ENCODE measurements around the gene SLC2A3.

- TF ChIP-seq CTCF (IDR thresholded peaks at IDR 0.05; ENCODE audit: low read depth, low read length, missing input control) = no peak
- no peak for TF ChIP-seq SP1 (IDR thresholded peaks at IDR 0.05)
- no peak for TF ChIP-seq YY1 (IDR thresholded peaks at IDR 0.05)
- no peak for TF ChIP-seq MAX (IDR thresholded peaks at IDR 0.05)
- no peak for TF ChIP-seq ZBTB33 (IDR thresholded peaks at IDR 0.05)
- no peak for TF ChIP-seq TAF1 (conservative IDR thresholded peaks at IDR 0.05)
- TF ChIP-seq FOXA1 (IDR thresholded peaks at IDR 0.05) = no peak
- TF ChIP-seq NR2F2 (IDR thresholded peaks at IDR 0.05) = no peak
- no peak for TF ChIP-seq GABPA (IDR thresholded peaks at IDR 0.05 in 1 of 2, conservative IDR thresholded peaks at IDR 0.05 in 1 of 2)
- TF ChIP-seq REST (IDR thresholded peaks at IDR 0.05) = no peak
- no peak for TF ChIP-seq HNF4A (conservative IDR thresholded peaks at IDR 0.05)
- no peak for TF ChIP-seq EGR1 (IDR thresholded peaks at IDR 0.05; ENCODE audit: low read depth in 2 of 2)
- no peak for TF ChIP-seq RAD21 (IDR thresholded peaks at IDR 0.05)
- TF ChIP-seq RXRA (IDR thresholded peaks at IDR 0.05) = no peak
These were observed 15.7 kb upstream of the SLC2A3 start for GRCh38 chr12:7951671-7952070.

All from liver (tissue), 3 donors.